ENCODE results near the gene C1GALT1. TPM values are rescaled to one million over a fixed set of nuclear protein-coding genes. Genes with fewer than 3 reads are reported as not detected.
A peak's percentile ranks its signal among the peaks of the same experiment; 100 is the strongest.

C1GALT1 gene
- total RNA-seq (2021) (106 to 114 TPM (median 107 TPM) in 3 replicates), Bru-seq, nascent RNA (percentile 97 among the genes with signal in this experiment)
- long read RNA-seq, experiment 1, full-length matches to known transcripts = 170 of 286 reads
- long read RNA-seq, experiment 1, partial matches to known transcripts = 13 of 286 reads
- long read RNA-seq, experiment 1, other reads (novel, unspliced or antisense) = 103 of 286 reads
- long read RNA-seq, experiment 2, full-length matches to known transcripts = 39 of 116 reads
- long read RNA-seq, experiment 2, partial matches to known transcripts = 29 of 116 reads
- long read RNA-seq, experiment 2, other reads (novel, unspliced or antisense) = 48 of 116 reads
- long read RNA-seq, experiment 3, full-length matches to known transcripts = 61 of 95 reads
- long read RNA-seq, experiment 3, partial matches to known transcripts = 1 of 95 reads
- long read RNA-seq, experiment 3, other reads (novel, unspliced or antisense) = 33 of 95 reads

DNA sequence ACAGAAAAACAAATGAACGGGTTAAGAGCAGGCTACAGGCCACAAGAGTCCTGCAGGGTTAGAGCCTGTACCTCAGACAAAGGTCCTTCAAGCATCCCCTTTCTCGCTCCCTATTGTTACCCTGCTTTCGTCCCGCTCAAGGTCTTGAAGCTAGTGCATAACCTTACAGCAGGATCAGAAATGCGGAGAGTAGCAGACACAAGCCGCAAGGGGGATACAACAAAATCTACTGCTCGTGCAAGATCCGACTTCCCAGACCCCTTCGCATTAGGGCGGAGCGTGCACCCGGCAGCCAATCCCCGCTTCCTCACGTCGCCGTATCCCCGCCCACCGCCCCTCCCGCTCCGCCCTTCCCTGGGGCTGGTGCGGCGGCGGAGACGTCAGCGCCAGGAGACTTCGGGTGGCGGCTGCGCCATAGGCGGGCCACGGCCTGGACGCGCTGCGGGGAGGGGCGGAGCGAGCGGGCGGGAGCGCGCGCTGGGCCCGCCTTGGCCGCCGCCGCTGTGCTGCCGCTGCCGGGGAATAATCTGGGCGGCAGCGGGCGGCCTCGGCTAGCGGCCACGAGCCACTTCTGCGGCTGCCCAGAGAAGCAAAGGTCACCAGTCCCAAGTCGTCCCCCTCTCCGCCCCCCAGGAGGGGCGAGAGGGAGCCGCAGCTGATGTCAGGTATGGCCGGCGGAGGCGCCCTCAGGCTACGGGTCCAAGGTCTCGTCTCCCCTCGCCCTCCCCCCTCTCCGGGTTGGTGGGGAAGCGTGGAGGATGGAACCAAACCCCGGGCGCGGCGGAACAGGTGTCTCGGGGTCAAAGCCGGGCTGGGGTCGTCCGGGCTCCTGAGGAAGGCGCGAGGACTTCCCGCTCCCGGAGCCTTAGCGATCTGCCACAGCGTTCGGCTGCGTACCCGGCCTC lies at the start of gene C1GALT1:
Gene C1GALT1, plus strand, starts transcription at position 389 of the 905 bp plus-strand sequence. CDS start 51,776 bp downstream, outside the sequence.
- POLR2A ChIA-PET = interaction anchor here (0.6 to 2.4 kb wide), 12 partner anchors 8 to 229 kb away, joined by 3 to 21 read pairs (median 4); no protein-coding TSS in a partner anchor
- H3K9me3 Mint-ChIP-seq = no peaks in the 10 kb centered on the region
- TF ChIP-seq, protein P1, sequence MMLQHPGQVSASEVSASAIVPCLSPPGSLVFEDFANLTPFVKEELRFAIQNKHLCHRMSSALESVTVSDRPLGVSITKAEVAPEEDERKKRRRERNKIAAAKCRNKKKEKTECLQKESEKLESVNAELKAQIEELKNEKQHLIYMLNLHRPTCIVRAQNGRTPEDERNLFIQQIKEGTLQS (CRISPR knock-in tag; conservative IDR thresholded peaks at IDR 0.05) = no peak
- no peak for TF ChIP-seq GTF2I (CRISPR knock-in tag; conservative IDR thresholded peaks at IDR 0.05)
- TF ChIP-seq CREB1 (CRISPR knock-in tag; IDR thresholded peaks at IDR 0.05) = no peak
- TF ChIP-seq IRF2 (CRISPR knock-in tag; IDR thresholded peaks at IDR 0.05; ENCODE audit: borderline replicate concordance, low read depth) = no peak
- no peak for TF ChIP-seq E2F1 (CRISPR knock-in tag; IDR thresholded peaks at IDR 0.05)
- TF ChIP-seq NR1H2 (CRISPR knock-in tag; IDR thresholded peaks at IDR 0.05) = no peak
- no peak for TF ChIP-seq JAZF1 (CRISPR knock-in tag; IDR thresholded peaks at IDR 0.05)
- TF ChIP-seq MXD4 (CRISPR knock-in tag; IDR thresholded peaks at IDR 0.05; ENCODE audit: borderline replicate concordance) = no peak
- TF ChIP-seq TCF7 (CRISPR knock-in tag; IDR thresholded peaks at IDR 0.05; ENCODE audit: low read depth) = no peak
- no peak for TF ChIP-seq ZNF138 (CRISPR knock-in tag; conservative IDR thresholded peaks at IDR 0.05)
- TF ChIP-seq ATF6 (CRISPR knock-in tag; IDR thresholded peaks at IDR 0.05) = no peak
- TF ChIP-seq ZNF317 (CRISPR knock-in tag; IDR thresholded peaks at IDR 0.05; ENCODE audit: borderline replicate concordance, low read depth) = no peak
- no peak; the same call in 1 of the 2 replicates for TF ChIP-seq MYBL2 (CRISPR knock-in tag; IDR thresholded peaks at IDR 0.05)
- no peak for TF ChIP-seq ZBTB43 (CRISPR knock-in tag; IDR thresholded peaks at IDR 0.05)
- no peak for TF ChIP-seq ZNF121 (CRISPR knock-in tag; IDR thresholded peaks at IDR 0.05)
- TF ChIP-seq, protein P2, sequence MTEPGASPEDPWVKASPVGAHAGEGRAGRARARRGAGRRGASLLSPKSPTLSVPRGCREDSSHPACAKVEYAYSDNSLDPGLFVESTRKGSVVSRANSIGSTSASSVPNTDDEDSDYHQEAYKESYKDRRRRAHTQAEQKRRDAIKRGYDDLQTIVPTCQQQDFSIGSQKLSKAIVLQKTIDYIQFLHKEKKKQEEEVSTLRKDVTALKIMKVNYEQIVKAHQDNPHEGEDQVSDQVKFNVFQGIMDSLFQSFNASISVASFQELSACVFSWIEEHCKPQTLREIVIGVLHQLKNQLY (CRISPR knock-in tag; IDR thresholded peaks at IDR 0.05) = no peak
- 0 out of 2 replicates have a peak, but pooled peaks have one; percentile 33 for TF ChIP-seq NR3C1 (CRISPR knock-in tag; conservative IDR thresholded peaks at IDR 0.05; ENCODE audit: low read depth)
- no peak for TF ChIP-seq GRHL2 (CRISPR knock-in tag; IDR thresholded peaks at IDR 0.05; ENCODE audit: insufficient replicate concordance, severe bottlenecking)
- peak; percentile 6; the same call in 1 of the 2 replicates for TF ChIP-seq KAT7 (CRISPR knock-in tag; IDR thresholded peaks at IDR 0.05; ENCODE audit: borderline replicate concordance)
- no peak for TF ChIP-seq TEAD4 (CRISPR knock-in tag; IDR thresholded peaks at IDR 0.05)
- TF ChIP-seq, protein P3, sequence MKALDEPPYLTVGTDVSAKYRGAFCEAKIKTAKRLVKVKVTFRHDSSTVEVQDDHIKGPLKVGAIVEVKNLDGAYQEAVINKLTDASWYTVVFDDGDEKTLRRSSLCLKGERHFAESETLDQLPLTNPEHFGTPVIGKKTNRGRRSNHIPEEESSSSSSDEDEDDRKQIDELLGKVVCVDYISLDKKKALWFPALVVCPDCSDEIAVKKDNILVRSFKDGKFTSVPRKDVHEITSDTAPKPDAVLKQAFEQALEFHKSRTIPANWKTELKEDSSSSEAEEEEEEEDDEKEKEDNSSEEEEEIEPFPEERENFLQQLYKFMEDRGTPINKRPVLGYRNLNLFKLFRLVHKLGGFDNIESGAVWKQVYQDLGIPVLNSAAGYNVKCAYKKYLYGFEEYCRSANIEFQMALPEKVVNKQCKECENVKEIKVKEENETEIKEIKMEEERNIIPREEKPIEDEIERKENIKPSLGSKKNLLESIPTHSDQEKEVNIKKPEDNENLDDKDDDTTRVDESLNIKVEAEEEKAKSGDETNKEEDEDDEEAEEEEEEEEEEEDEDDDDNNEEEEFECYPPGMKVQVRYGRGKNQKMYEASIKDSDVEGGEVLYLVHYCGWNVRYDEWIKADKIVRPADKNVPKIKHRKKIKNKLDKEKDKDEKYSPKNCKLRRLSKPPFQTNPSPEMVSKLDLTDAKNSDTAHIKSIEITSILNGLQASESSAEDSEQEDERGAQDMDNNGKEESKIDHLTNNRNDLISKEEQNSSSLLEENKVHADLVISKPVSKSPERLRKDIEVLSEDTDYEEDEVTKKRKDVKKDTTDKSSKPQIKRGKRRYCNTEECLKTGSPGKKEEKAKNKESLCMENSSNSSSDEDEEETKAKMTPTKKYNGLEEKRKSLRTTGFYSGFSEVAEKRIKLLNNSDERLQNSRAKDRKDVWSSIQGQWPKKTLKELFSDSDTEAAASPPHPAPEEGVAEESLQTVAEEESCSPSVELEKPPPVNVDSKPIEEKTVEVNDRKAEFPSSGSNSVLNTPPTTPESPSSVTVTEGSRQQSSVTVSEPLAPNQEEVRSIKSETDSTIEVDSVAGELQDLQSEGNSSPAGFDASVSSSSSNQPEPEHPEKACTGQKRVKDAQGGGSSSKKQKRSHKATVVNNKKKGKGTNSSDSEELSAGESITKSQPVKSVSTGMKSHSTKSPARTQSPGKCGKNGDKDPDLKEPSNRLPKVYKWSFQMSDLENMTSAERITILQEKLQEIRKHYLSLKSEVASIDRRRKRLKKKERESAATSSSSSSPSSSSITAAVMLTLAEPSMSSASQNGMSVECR (CRISPR knock-in tag; IDR thresholded peaks at IDR 0.05; ENCODE audit: borderline replicate concordance) = no peak
- TF ChIP-seq ELF4 (CRISPR knock-in tag; IDR thresholded peaks at IDR 0.05; ENCODE audit: low read depth) = no peak
- TF ChIP-seq ATF1 (CRISPR knock-in tag; IDR thresholded peaks at IDR 0.05) = no peak
- TF ChIP-seq, protein P4, sequence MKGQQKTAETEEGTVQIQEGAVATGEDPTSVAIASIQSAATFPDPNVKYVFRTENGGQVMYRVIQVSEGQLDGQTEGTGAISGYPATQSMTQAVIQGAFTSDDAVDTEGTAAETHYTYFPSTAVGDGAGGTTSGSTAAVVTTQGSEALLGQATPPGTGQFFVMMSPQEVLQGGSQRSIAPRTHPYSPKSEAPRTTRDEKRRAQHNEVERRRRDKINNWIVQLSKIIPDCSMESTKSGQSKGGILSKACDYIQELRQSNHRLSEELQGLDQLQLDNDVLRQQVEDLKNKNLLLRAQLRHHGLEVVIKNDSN (CRISPR knock-in tag; IDR thresholded peaks at IDR 0.05) = no peak

More for the DNA sequence above, at the start of gene C1GALT1:
- ATAC-seq = peak; percentile 90
- Mint-ChIP-seq H3K27me3 (ENCODE audit: low read depth) (no peaks in the 10 kb centered on the region), H3K4me3 (peak within 1 kb of the TSS; percentile 79), H3K36me3 (peaks cover 6% of the 10 kb centered on the region), H3K4me1 (peaks cover 16% of the 10 kb centered on the region), H3K27ac (peak within 1 kb of the TSS; percentile 100)
- CTCF ChIA-PET = interaction anchor here (0.7 to 2.9 kb wide), 16 partner anchors 14 to 253 kb away, joined by 3 to 17 read pairs (median 4); no protein-coding TSS in a partner anchor
- peak; percentile 98 for DNase-seq (ENCODE audit: low spot score)

Data from WTC11 (cell line).